CD4-positive, alpha-beta T cell treated with Interleukin-21 for 1 hour (primary cell): ENCODE data around the gene OXLD1.
A peak's percentile ranks its signal among the peaks of the same experiment; 100 is the strongest.

Source experiments
- DNase-seq: peaks from one replicate; pipeline ENCODE4 v3.0.0-alpha.2; 2020

Gene OXLD1

DNA sequence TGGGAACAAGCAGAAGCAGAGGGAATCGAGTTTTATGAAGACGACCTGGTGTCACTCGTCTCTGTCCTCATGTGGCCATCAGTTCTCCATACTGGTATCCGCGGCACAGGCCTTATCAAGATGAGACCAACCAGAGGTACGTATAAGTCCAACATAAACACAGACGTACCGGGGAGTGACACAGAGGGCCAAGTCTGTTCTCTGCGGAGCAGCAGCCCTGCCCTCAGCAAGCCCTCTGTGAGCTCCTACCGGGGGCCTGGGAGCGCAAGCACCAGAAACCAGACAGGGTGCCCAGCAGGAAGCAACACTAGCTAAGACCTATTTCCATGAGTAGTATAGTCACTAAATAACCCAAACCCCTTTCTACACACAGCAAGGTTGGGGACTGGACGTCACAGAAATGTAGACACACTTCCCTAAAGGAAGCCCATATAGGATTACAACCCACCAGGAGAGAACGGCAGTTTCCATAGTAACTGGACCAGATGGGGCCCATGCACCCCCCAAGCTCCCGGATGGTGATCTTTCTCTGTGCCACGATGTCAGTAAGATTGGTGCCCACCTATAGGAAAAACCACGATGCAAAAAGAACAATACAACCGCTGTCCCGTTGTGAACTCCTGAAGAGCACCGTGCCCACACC, 16.3 kb upstream of the OXLD1 start:
- DNase-seq = no peak

DNA sequence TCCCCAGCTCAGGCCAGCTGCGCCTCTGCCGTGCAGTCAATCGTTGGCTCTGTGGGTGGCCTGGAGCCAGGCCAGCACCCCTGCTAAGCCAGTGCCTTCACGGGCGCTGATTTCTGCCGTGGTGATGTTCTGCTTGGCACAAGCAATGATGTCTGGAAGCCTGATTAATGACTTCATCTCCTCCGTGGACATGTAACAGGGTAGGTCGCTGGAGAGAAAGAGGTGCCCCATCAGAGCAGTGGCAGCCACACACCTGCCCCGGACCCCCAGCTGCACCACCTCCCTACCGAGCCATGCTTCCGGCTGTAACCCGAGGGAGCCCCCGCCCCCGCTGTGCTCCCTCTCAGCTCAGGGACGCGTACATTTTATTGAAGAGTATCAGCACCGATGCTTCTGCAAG, 15.3 kb upstream of the OXLD1 start:
- DNase-seq = no peak

DNA sequence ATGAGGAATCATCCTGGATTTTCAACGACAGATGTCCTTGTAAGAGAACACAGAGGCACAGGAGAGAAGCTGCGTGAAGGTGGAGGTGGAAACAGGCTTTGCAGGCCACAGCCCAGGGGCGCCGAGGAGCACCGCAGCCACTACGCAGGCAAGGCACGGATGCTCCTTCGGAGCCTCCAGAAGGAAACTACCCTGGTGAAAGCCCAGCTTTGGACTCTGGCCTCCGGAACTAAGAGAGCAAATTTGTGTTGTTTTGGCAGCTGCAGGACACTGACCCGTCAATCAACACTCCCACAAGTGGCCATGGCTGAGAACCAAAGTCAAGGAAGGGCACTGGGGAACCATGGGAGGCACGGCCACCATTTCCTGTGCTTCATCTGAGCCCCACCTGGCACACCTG, 13.7 kb upstream of the OXLD1 start:
- no peak for DNase-seq

DNA sequence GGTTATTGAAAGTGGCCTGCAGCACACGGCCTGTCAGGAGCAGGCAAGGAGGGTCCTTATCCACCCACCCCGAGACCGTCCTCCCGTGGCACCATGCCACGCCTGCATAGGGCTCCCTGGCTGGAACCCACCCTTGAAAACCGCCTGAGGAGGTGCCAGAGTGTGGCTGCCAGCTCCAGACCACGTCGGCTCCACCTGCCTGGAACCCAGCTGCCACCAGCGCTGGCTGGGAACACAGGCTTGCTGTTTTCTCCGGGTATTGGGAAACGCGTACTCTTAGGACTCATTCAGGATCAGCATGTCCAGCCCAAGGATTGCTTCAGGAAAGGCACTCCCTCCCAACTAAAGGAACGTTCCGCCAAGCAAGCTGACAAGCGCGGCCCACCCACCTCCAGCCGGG, 10.5 kb upstream of the OXLD1 start:
- DNase-seq = no peak

DNA sequence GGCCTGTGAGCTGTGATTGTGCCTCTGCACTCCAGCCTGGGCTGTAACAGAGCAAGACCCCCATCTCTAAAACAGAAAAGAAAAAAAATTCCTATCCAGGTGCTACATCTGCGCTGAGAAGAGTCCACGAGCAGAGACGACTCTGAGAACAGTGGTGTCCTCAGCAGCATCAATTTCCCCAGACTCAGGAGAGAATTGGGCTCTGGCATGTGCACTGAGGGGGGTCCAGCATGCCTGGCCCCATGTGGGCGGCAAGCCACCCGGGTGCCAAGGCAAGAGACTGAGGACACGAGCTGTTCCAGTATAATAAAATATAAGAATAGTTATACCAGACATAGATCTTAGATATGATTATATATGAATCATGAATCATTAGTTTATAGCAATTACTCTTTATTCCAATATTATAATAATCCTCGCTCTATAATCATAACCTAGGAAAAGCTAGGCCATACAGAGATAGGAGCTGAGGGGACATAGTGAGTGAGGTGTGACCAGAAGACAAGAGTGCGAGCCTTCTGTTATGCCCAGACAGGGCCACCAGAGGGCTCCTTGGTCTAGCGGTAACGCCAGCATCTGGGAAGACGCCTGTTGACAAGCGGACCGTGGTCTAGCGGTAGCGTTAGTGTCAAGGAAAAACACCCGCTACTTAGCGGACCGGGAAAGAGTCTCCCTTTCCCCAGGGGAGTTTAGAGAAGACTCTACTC, 9.3 kb upstream of the OXLD1 start:
- DNase-seq = peak; percentile 45

DNA sequence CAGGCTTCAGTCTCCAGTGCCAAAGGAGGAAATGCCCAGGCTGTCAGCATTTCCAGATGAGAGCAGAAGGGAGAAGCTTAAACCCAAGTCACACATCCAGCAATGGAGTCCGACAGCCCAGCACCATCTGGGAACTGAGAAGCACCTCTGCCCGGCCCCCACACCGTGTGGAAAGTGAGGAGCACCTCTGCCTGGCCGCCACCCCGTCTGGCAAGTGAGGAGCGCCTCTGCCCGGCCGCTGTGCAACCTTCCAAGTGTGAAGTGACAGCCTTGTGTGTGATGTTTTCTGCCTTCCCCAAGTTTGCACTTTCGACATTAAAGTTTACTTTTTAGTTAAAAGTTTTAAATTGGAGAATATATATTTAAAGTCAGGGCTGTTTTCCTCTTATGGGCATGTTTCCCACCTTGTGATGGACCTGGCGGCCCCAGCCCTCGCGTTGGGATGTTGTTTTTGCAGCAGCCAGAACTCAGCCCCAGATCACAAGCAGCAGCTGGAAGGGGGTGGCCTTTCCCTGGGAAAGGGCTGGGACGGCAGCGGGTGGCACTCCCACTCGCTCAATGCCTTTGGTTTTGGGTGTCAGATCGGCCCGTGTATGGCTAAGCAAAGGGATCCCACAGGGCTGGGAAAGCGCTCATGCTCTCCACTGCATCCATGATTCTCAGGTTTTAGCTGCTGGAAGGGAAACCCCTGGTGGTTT, 7.3 kb upstream of the OXLD1 start:
- no peak for DNase-seq

DNA sequence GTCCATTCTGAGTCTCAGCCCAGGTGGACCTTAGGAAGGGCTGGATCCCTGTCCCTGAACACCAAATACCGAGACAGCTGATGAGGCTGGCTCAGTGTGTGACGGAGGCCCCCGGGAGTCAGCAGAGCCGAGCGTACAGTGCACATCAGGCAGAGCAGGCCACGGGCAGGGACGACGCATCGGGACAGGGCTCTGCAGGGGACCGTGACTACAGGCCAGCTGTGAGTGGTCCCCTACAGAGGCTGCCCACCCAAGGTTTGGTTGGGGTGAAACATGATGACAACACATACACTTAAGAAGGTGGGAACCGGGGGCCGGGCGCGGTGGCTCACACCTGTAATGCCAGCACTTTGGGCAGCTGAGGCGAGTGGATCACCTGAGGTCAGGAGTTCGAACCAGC, 6.5 kb upstream of the OXLD1 start:
- no peak for DNase-seq

DNA sequence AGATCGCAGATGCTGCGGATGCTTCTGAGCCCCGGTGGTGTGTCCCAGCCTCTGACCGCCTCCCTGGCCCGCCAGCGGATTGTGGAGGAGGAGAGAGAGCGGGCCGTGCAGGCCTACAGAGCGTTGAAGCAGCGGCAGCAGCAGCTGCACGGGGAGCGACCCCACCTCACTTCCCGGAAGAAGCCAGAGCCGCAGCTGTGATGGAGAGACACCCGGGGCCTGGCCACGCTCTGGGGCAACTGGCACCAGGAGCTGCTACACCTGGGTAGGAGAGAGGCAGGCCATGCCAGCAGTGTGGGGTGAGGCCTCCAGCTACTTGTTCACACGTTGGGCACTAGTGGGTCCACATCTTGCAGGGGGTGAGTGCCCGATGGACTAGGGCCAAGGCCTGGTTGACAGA, 6.1 kb upstream of the OXLD1 start:
- DNase-seq = no peak

DNA sequence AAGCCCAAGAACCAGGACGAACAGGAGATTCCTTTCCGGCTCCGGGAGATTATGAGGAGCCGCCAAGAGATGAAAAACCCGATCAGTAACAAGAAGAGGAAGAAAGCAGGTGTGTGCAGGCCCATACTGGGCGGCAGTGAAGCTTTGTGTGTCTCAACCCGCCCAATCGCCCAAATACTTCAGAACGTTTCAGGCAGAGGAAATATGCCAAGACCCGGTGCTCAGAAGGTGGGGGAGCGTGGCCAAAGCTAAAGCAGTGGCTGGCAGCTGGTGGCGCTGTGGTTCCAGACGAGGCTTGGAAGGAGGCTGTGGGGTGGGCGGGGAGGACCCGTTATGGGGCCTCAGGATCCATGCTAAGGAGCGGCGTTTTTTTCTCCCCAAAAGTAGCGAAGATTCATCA, 1.3 kb upstream of the OXLD1 start:
- DNase-seq = no peak

DNA sequence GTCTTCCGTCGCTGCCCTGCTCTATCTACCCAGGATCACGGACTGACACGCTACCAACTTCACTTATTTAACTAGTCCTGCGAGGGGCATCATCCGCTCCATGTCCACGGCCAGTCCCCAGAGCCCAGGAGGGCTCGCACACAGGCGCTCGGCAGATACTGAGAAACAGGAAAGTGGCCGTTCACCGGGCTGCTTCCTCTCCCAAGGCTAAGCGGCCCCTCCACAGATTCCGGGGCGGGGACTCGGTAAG, 388 bp downstream of the OXLD1 start:
- DNase-seq = peak; percentile 28

DNA sequence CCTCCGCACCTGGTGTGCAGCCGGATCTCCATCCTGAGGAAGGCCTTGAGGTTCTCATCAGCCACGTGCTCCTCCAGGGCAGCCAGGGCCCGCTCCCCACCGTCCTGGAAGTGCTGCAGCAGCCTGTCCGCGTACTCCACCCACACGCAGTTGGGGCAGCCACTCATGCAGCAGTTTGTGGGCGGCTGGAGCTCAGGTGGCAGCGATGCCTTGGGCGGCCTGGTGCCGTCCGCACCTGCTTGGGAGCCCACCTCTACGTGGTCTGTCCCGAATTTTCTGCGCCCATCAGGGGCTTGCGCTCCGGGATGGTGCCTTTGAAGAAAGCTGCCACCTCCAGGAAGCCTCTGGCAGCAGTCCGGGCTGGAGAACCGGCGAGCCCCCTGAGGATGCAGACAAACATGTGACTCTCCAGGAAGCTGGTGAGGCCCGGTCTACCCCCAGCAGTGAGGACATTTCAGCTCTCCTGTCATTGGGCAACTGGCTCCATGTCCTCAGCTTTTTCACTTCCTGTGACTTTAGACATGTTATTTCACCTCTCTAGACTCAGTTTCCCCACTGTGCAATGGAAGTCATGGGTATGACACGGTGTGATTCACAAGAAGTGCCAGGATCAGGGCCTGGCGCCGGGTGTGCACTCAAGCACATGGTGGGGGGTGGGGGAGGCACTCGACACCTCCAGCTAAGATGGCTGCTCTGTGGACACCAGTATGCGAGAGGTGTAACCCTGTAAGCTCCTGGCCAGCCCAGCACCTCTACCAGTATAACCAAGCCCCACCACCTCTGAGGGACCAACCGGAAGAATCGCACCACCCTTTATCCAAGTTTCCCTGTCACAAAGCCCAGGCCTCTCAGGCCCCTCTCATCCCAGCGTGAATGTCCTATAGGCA, 957 bp downstream of the OXLD1 start:
- DNase-seq = peak; percentile 40

DNA sequence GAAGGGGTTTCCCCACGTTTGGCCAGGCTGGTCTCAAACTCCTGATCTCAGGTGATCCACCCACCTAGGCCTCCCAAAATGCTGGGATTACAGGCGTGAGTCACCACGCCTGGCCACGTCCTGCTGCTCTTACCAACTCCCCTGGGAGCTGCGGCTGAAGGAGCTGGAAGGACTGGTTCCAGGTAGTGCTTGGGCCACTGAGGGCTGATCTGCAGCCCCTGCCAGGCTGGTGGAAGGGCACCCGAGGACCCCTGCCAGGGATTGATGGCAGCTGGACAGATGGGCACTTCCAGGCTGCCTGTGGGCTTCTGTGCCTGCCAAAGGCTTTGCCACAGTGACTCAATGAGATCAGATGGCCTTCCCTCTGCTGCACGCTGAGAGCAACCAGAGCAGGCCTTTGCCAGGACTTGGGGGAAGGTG, 2.3 kb downstream of the OXLD1 start:
- DNase-seq = no peak

DNA sequence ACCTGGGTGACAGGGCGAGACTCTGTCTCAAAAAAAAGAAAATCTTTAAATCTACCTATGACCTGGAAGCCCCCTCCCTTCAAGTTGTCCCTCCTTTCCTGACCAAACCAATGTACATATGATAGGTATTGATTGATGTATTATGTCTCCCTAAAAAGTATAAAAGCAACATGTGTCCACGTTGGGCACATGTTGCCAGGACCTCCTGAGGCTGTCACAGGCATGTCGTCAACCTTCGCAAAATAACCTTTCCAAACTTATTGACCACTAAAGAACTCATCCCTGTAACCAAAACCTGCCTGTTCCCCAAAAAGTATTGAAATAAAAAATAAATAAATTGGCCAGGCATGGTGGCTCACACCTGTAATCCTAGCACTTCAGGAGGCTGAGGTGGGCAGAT, 4.4 kb downstream of the OXLD1 start:
- no peak for DNase-seq

DNA sequence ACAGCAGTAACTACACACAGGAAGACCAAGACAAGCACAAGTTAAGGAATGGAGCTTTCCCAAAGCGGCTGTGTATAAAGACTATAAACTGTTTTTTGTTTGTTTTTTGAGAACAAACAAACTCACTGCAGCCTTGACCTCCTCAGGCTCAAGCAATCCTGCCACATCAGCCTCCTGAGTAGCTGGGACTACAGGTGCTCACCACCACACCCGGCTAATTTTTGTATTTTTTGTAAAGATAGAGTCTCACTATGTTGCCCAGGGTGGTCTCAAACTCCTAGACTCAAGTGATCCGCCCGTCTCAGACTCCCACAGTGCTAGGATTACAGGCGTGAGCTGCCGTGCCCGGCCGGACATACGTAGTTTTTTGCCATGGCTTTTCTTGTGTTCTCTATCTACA, 6.0 kb downstream of the OXLD1 start:
- DNase-seq = no peak

DNA sequence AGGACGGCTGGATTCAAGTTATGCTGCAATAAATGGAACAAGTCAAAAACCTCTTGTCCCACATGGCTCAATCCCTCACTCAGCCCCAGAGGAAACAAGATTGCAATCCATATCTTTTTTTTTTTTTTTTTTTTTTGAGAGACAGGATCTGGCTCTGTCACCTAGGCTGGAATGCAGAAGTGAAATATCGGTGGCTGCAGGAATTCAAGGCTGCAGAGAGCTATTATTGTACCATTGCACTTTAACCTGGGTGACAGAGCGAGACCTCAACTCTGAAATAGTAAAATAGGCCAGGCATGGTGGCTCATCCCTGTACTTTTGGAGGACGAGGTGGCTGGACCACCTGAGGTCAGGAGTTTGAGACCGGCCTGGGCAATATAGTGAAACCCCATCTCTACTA, 7.4 kb downstream of the OXLD1 start:
- DNase-seq = no peak

DNA sequence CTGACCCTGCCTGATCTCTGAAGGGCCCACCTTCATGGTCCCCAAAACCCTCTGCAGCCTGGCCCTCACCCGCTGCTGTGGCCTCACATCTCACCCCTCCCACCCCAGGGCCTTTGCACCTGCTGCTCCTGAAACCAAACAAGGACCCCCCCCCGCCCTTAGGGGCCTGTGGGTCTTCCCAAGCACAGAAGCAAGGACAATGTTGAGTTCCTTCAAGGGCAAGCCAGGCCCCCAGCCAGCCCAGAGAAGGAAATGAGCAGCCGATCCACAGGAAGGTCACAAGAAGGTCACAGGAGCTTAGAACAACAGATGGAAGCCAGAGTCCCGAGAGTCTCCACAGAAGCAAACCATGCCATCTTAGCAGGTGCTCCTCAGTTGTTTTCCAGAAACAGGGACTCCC, 9.6 kb downstream of the OXLD1 start:
- no peak for DNase-seq

DNA sequence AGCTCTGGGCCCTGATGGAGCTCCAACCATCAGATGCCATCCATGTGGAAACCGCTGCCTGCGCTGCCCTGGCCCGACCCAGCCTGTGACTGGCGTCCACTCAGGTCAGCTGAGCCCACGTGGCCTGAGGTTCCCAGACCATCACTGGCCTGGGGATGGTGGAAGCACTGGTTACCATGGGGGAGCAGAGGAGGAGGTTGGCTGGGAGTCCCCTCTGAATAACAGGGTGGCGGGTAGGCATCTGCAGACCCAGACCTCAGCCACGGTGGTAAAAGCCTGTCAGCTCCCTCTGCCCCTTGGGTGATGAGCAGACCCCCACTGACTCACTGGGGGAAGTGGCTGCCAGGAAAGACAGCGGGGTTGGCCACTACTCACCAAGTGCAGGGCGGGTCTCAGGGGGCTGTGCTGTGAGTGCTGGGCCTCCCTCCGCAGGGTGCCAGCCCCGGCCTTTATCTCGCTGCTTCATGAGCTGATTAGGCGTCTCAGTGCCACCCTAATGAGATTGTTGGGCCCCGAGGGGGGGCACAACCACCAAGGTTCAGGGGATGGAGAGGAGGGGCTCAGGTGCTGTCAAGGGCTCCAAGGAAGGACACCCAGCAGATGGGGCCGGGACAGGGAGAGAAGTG, 10.2 kb downstream of the OXLD1 start, which contains the start of gene PDE6G:
Gene PDE6G (minus strand): TSS at position 425 of the 626 bp plus-strand sequence. CDS start 3,237 bp downstream, outside the sequence.
- no peak for DNase-seq

DNA sequence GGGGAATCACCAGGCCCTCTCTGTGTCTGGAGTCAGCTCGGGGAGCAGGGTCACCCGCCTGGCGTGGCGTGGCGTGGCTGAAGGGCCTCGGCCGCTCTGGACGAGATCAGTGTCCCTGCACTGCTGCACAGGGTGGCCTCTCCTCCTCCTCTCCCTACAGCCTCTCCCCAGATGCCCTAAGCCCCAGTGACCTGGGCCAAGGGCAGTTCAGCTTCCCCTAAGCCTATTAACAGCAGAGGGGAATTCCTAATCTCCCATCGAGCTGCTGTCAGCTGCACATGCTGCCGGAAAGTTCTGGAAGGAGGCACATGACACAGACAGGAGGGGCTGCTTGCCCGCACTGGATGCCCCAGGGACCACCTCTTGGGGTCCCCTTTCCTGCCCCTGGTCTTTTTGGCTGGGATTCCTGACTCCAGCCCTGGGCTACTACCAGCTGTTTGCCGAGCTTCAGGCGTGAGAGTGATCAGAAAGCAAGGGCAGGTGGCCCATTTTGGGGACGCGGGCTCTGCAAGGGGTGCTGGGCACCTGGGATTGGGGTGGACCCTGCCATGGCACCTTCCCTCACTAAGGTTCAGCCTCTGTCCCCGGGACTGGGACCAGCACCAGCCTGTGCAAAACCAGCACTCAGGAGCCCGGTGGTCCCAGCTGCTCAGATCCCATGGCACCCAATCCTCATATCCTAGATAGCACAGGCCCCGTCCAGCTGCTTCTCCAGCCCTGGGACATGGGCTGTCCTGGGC, 10.9 kb downstream of the OXLD1 start:
- no peak for DNase-seq

DNA sequence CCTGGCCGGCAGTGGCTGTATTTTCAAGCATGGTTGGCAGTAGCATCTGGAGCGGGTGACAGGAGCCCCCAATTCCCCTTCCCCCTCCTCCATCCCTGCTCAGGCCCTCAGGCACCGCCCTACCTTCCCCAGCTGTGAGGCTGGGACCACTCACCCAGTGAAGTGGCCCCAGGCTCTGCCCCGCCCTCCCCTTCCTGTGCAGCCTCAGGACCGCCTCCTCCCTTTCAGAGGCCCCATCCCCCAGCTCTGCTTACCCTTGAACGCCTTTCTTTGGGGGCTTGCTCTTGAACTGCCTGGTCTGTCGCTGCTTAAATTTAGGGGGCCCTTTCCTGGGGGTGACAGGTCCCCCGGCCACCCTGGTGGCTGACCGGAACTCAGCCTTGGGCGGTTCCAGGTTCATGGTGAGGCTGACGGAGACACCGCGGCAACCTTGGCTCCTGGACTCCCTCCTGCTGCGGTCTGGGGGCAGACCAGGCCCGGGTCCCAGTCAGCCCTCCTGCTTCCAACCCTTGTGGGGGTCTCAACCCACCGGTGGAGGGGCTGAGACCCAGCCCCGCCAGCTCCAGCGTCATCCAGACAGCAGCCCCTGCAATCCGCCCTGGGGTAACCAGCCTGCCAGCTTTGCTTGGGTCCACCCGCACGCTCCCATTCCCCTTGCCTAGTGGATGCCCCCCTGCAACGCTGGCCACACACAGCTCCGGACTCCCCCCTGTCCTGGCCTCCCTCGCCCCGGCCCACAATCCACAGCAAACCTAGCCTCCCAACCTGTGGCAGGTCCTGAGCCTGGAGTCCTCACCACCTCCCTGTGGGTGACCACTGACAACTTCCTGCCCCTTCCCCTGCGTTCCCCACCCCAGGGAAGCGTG, 13.3 kb downstream of the OXLD1 start:
- DNase-seq = no peak

DNA sequence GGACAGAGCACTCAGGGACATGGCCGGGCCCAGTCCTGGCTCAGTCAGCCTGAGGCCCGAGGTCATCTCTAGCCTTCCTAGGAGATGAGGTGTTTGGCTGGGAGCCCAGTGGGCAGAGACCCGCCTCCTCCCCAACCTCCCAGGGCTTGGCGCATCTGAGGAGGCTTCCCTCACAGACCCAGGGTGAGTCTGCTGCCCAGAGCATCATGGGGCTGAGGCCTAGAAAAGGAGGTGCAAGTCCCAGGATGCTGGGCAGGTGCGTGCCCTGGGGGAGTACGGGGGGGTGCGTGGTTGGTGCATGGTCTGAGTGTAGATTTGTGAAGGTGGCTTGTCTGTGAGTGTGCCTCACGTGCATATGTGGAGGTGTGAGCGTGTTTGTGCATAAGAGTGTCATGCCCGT, 14.7 kb downstream of the OXLD1 start:
- DNase-seq = no peak

DNA sequence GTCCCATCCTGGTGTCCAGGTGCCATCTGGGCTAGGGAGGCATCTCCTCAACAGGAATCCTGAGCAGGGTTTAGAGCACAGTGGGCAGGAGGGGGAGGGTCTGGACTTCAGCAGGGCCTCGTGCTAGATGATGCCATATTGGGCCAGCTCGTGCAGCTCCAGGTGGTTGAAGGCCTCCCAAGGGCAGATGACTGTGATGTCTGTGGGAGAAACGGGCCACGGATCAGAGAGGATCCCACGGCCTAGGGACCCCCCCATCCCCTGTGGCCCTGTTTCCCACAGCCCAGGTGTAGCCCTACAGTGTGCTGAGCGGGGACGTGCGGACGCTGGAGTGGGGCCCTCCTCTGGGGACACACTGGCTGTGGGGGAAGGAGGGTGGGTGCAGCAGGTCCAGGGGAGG, 15.5 kb downstream of the OXLD1 start:
- DNase-seq = no peak
